Ovary (tissue), 9 donors: ENCODE data around the gene EIF2S2. TPM values are rescaled to one million over a fixed set of nuclear protein-coding genes. Genes with fewer than 3 reads are reported as not detected.

Experiments
- DNase-seq, 5 donors: peaks; one replicate each; pipeline ENCODE4 v3.0.0-alpha.2; 2019 to 2020
- H3K27ac ChIP-seq, 2 donors: fragments of 200-600 bp; one replicate each; pipeline versions ENCODE4 v1.5.1 to v1.8.0; 2019 to 2022
- H3K27me3 ChIP-seq: fragments of 200-600 bp; one replicate; pipeline ENCODE4 v1.8.0; 2022
- H3K36me3 ChIP-seq: fragments of 200-600 bp; sonication (generic); one replicate; pipeline ENCODE4 v1.5.1; 2019
- H3K4me1 ChIP-seq: one replicate; pipeline ENCODE4 v1.8.1; 2013; ENCODE audit warnings: mild to moderate bottlenecking, moderate library complexity; ENCODE audit not compliant: insufficient read depth
- H3K4me3 ChIP-seq: fragments of 200-600 bp; sonication (generic); one replicate; pipeline ENCODE4 v1.5.1; 2017
- H3K9me3 ChIP-seq, 2 donors: fragments of 200-600 bp in 1 of 2; sonication (generic) in 1 of 2; one replicate each; pipeline versions ENCODE4 v1.5.1 to v1.8.1; 2013 to 2019; ENCODE audit warnings: mild to moderate bottlenecking in 1 of 2, moderate library complexity in 1 of 2
- CTCF ChIP-seq, 3 donors: fragments of 450-650 bp in 2 of 3; fragments of 200-600 bp in 1 of 3; IDR thresholded peaks; one replicate each; pipeline versions ENCODE4 v1.5.1 to v1.8.0; 2016 to 2022; ENCODE audit warnings: antibody characterized with exemption in 3 of 3, mild to moderate bottlenecking in 1 of 3
- EP300 ChIP-seq: sonication (generic); formaldehyde crosslinking; IDR thresholded peaks from one replicate; pipeline ENCODE4 v1.6.1; 2017; ENCODE audit warnings: antibody characterized with exemption
- POLR2A ChIP-seq: fragments of 450-650 bp; IDR thresholded peaks from one replicate; pipeline ENCODE4 v1.6.1; 2017; ENCODE audit warnings: antibody characterized with exemption, mild to moderate bottlenecking, moderate library complexity
- WGBS, 3 donors: extraction: QIAGEN DNeasy Blood & Tissue Kit in 1 of 3; methylation state at CpG; one replicate each; pipeline versions ENCODE4 v1.1.5 to v1.1.7; 2013 to 2017; 5-methylcytosine and 5-hydroxymethylcytosine counted together
- intact Hi-C, 4 donors: fragments of 100-400 bp; cut with DNase I; formaldehyde crosslinking; loops; one replicate each; pipeline versions ENCODE4 v1.11.0 to v1.15.1; 2022 to 2023
- polyA plus RNA-seq, 2 donors: library from polyadenylated mRNA; stranded (reverse); fragments of 200-250 nt in 1 of 2; fragments of 350-450 nt in 1 of 2; fragmentation: Illumina TruSeq in 1 of 2; extraction: RNeasy Lipid Tissue Mini Kit (QIAGEN cat#74804) in 1 of 2; gene quantifications; one replicate each; pipeline ENCODE4 v1.2.3, GENCODE V29; 2013 to 2014
- total RNA-seq, 7 donors: library from RNA; depleted of rRNA in 2 of 7; stranded (reverse); fragments of >200 nt in 2 of 7; fragmentation: NEBNext Ultra II Directional in 3 of 7; extraction: Animal tissue kit (Norgen Biotek cat#: 25700) in 3 of 7; gene quantifications; one replicate each; pipeline versions ENCODE4 v1.1.0 to v1.2.4, GENCODE V29; 2016 to 2023
- donor health status: DM: no; HTN: no; CAD: no; lungs with moderate emphysema.
- donor health status: DM: no; HTN: no; CAD: no.
- donor health status: Bipolar disorder and iron deficiency.
- donor health status: DM: yes; HTN: yes; CAD: no.
- donor health status: DM: no; HTN: no; CAD: no.
- donor health status: DM: yes; HTN: yes; CAD: no.

EIF2S2 gene
- total and polyA plus RNA-seq, 9 donors, result 29.1 to 85.8 (median 36.1) TPM

- H3K27me3 ChIP-seq, result no peaks in the 10 kb centered on the region
- H3K27ac ChIP-seq, result no peak overlapping the region
- 65 to 92% (median 82%) methylated on average over 1 of the region's 1 CpG for WGBS, 3 donors
- peaks cover 7% of the 10 kb centered on the region for H3K4me1 ChIP-seq
- H3K36me3 ChIP-seq, result no peaks in the 10 kb centered on the region
- TF ChIP-seq POLR2A, result no peak
- no peak overlapping the region for H3K4me3 ChIP-seq
- DNase-seq, result no peak
- intact Hi-C loops, result loop anchor here in 3 of 4 donors (10.0 kb wide), 1 partner anchor 66 kb away; the partner anchor contains the start of gene RALY (in 3 of the 3)
- no peaks in the 10 kb centered on the region for H3K9me3 ChIP-seq
Observed at GRCh38 chr20:34060970-34061369, 51.1 kb downstream of the EIF2S2 start.

- Histone ChIP-seq H3K27me3 (no peaks in the 10 kb centered on the region), H3K4me1 (peaks cover 10% of the 10 kb centered on the region), H3K27ac (no peak overlapping the region), H3K4me3 (no peak overlapping the region), H3K9me3 (no peaks in the 10 kb centered on the region), H3K36me3 (no peaks in the 10 kb centered on the region)
- TF ChIP-seq EP300, result no peak
- no peak for TF ChIP-seq CTCF (IDR thresholded peaks at IDR 0.05)
- no peak for TF ChIP-seq POLR2A
- no peak for DNase-seq
- intact Hi-C loops, result no loop called here
- whole genome bisulfite sequencing, 3 donors, result 29 to 38% (median 33%) methylated on average over 1 of the region's 1 CpG
Observed at GRCh38 chr20:34058831-34059230, 53.2 kb downstream of the EIF2S2 start.

- WGBS, 3 donors, result 2 to 13% (median 10%) methylated on average over 1 of the region's 1 CpG
Observed at GRCh38 chr20:34055290-34055689, 56.8 kb downstream of the EIF2S2 start.

GRCh38 chr20:34052414-34052813, 59.6 kb downstream of the EIF2S2 start:
- intact Hi-C loops, result no loop called here
- Histone ChIP-seq H3K27ac (no peak overlapping the region), H3K36me3 (no peaks in the 10 kb centered on the region), H3K4me3 (no peak overlapping the region), H3K9me3 (no peaks in the 10 kb centered on the region), H3K4me1 (peaks cover 17% of the 10 kb centered on the region), H3K27me3 (no peaks in the 10 kb centered on the region)
- DNase-seq, result no peak
- no peak for TF ChIP-seq CTCF (IDR thresholded peaks at IDR 0.05)
- TF ChIP-seq POLR2A, result no peak
- no peak for TF ChIP-seq EP300
- WGBS, 3 donors, result 23 to 48% (median 42%) methylated on average over 2 of the region's 2 CpGs

More at GRCh38 chr20:34055290-34055689, 56.8 kb downstream of the EIF2S2 start:
- Histone ChIP-seq H3K27ac (no peak overlapping the region), H3K4me1 (peaks cover 11% of the 10 kb centered on the region), H3K27me3 (no peaks in the 10 kb centered on the region), H3K4me3 (no peak overlapping the region), H3K36me3 (no peaks in the 10 kb centered on the region), H3K9me3 (no peaks in the 10 kb centered on the region)
- intact Hi-C loops, result no loop called here
- TF ChIP-seq POLR2A (no peak), CTCF (IDR thresholded peaks at IDR 0.05) (no peak), EP300 (no peak)
- DNase-seq, result no peak

- Histone ChIP-seq H3K4me3 (no peak overlapping the region), H3K9me3 (no peaks in the 10 kb centered on the region), H3K36me3 (no peaks in the 10 kb centered on the region), H3K4me1 (peaks cover 21% of the 10 kb centered on the region), H3K27ac (no peak overlapping the region), H3K27me3 (no peaks in the 10 kb centered on the region)
- no peak for TF ChIP-seq EP300
- TF ChIP-seq POLR2A, result no peak
- TF ChIP-seq CTCF (IDR thresholded peaks at IDR 0.05), result no peak
- WGBS, 3 donors, result 61 to 66% (median 66%) methylated on average over 4 of the region's 4 CpGs
- no peak for DNase-seq
- intact Hi-C loops, result no loop called here
Observed at GRCh38 chr20:34049897-34050695, 61.9 kb downstream of the EIF2S2 start.
